ENCODE measurements around the gene OR5J2. TPM values are rescaled to one million over a fixed set of nuclear protein-coding genes. Genes with fewer than 3 reads are reported as not detected.

Gene OR5J2
- total RNA-seq, 1 experiment from 2014 or later: not detected

GRCh38 chr11:56152333-56152732, 24.1 kb upstream of the OR5J2 start:
- Histone ChIP-seq H3K4me3 (ENCODE audit: low read depth, low read length, poor library complexity, severe bottlenecking) (no peak overlapping the region), H3K36me3 (ENCODE audit: insufficient read depth, low read length, poor library complexity, severe bottlenecking) (no peaks in the 10 kb centered on the region), H3K27me3 (replicated peaks; ENCODE audit: insufficient read depth, low read depth, low read length, poor library complexity) (no peaks in the 10 kb centered on the region), H3K9me3 (ENCODE audit: low read depth, low read length, poor library complexity, severe bottlenecking) (peaks cover 30% of the 10 kb centered on the region), H3K4me1 (ENCODE audit: insufficient read depth, low read length, poor library complexity, severe bottlenecking) (no peaks in the 10 kb centered on the region), H3K27ac (ENCODE audit: low read depth, low read length, poor library complexity, severe bottlenecking) (no peak overlapping the region)
- BruUV-seq (replicated peaks): no TSS peak
- no peak for TF ChIP-seq CTCF (conservative IDR thresholded peaks at IDR 0.05; ENCODE audit: low read depth, low read length)
- no peak for TF ChIP-seq EZH2 (IDR thresholded peaks at IDR 0.05; ENCODE audit: borderline replicate concordance, low read depth, low read length, poor library complexity, severe bottlenecking)
- no peak for DNase-seq (ENCODE audit: low spot score)
- CTCF ChIA-PET: no interaction called here
- POLR2A ChIA-PET (ENCODE audit: low non-redundant PET): no interaction called here
- intact Hi-C loops (cut with micrococcal nuclease; ENCODE audit: unreplicated experiment): no loop called here

GRCh38 chr11:56160217-56160616, 16.2 kb upstream of the OR5J2 start, which contains the start of gene OR8K5:
Gene OR8K5, minus strand, starts transcription at chr11:56160317. Its CDS starts 0 bp downstream, at chr11:56160317.
- Histone ChIP-seq H3K9me3 (ENCODE audit: low read depth, low read length, poor library complexity, severe bottlenecking) (peaks cover 10% of the 10 kb centered on the region), H3K36me3 (ENCODE audit: insufficient read depth, low read length, poor library complexity, severe bottlenecking) (no peaks in the 10 kb centered on the region), H3K27ac (ENCODE audit: low read depth, low read length, poor library complexity, severe bottlenecking) (no peak within 1 kb of the TSS), H3K27me3 (replicated peaks; ENCODE audit: insufficient read depth, low read depth, low read length, poor library complexity) (no peaks in the 10 kb centered on the region), H3K4me3 (ENCODE audit: low read depth, low read length, poor library complexity, severe bottlenecking) (no peak within 1 kb of the TSS), H3K4me1 (ENCODE audit: insufficient read depth, low read length, poor library complexity, severe bottlenecking) (no peaks in the 10 kb centered on the region)
- no peak for DNase-seq (ENCODE audit: low spot score)
- POLR2A ChIA-PET (ENCODE audit: low non-redundant PET): no interaction called here
- TF ChIP-seq EZH2 (IDR thresholded peaks at IDR 0.05; ENCODE audit: borderline replicate concordance, low read depth, low read length, poor library complexity, severe bottlenecking): no peak
- TF ChIP-seq CTCF (conservative IDR thresholded peaks at IDR 0.05; ENCODE audit: low read depth, low read length): no peak
- intact Hi-C loops (cut with micrococcal nuclease; ENCODE audit: unreplicated experiment): no loop called here
- CTCF ChIA-PET: no interaction called here
- BruUV-seq (replicated peaks): no TSS peak

GRCh38 chr11:56163804-56164203, 12.6 kb upstream of the OR5J2 start:
- intact Hi-C loops (cut with micrococcal nuclease; ENCODE audit: unreplicated experiment): no loop called here
- Histone ChIP-seq H3K27ac (ENCODE audit: low read depth, low read length, poor library complexity, severe bottlenecking) (no peak overlapping the region), H3K36me3 (ENCODE audit: insufficient read depth, low read length, poor library complexity, severe bottlenecking) (no peaks in the 10 kb centered on the region), H3K27me3 (replicated peaks; ENCODE audit: insufficient read depth, low read depth, low read length, poor library complexity) (no peaks in the 10 kb centered on the region), H3K4me1 (ENCODE audit: insufficient read depth, low read length, poor library complexity, severe bottlenecking) (no peaks in the 10 kb centered on the region), H3K4me3 (ENCODE audit: low read depth, low read length, poor library complexity, severe bottlenecking) (no peak overlapping the region), H3K9me3 (ENCODE audit: low read depth, low read length, poor library complexity, severe bottlenecking) (peaks cover 12% of the 10 kb centered on the region)
- ChIA-PET POLR2A (ENCODE audit: low non-redundant PET) (no interaction called here), CTCF (no interaction called here)
- no peak for DNase-seq (ENCODE audit: low spot score)
- no TSS peak for BruUV-seq (replicated peaks)
- TF ChIP-seq EZH2 (IDR thresholded peaks at IDR 0.05; ENCODE audit: borderline replicate concordance, low read depth, low read length, poor library complexity, severe bottlenecking) (no peak), CTCF (conservative IDR thresholded peaks at IDR 0.05; ENCODE audit: low read depth, low read length) (no peak)
